Hepatocyte (in vitro differentiated cells): ENCODE measurements around the gene ANK2. TPM values are rescaled to one million over a fixed set of nuclear protein-coding genes. Genes with fewer than 3 reads are reported as not detected.

ENCODE experiments used
- DNase-seq: peaks from one replicate; pipeline ENCODE4 v3.0.0-alpha.2; 2016; ENCODE audit warnings: low spot score
- H2AFZ ChIP-seq: fragments of 200-600 bp; sonication (generic); 2 replicates; pipeline ENCODE4 v1.6.0; 2016; ENCODE audit warnings: antibody characterized with exemption, mild to moderate bottlenecking
- H3K27ac ChIP-seq: fragments of 200-600 bp; sonication (generic); 2 replicates; pipeline ENCODE4 v1.5.1; 2016; ENCODE audit warnings: mild to moderate bottlenecking
- H3K27me3 ChIP-seq: fragments of 200-600 bp; sonication (generic); 2 replicates; pipeline ENCODE4 v1.6.1; 2016
- H3K36me3 ChIP-seq: fragments of 200-600 bp; sonication (generic); replicated peaks from 2 replicates; pipeline ENCODE4 v1.5.1; 2016; ENCODE audit warnings: low read depth; ENCODE audit not compliant: insufficient read depth
- H3K4me1 ChIP-seq: fragments of 200-600 bp; sonication (generic); 2 replicates; pipeline ENCODE4 v1.5.1; 2016; ENCODE audit warnings: mild to moderate bottlenecking, moderate library complexity; ENCODE audit not compliant: insufficient read depth
- H3K4me2 ChIP-seq: fragments of 200-600 bp; sonication (generic); 2 replicates; pipeline ENCODE4 v1.6.0; 2016
- H3K4me3 ChIP-seq: fragments of 200-600 bp; sonication (generic); 2 replicates; pipeline ENCODE4 v1.5.1; 2016; ENCODE audit warnings: mild to moderate bottlenecking
- H3K79me2 ChIP-seq: fragments of 200-600 bp; sonication (generic); 2 replicates; pipeline ENCODE4 v1.6.0; 2017; ENCODE audit warnings: mild to moderate bottlenecking
- H3K9me2 ChIP-seq: fragments of 200-600 bp; sonication (generic); replicated peaks from 2 replicates; pipeline ENCODE4 v1.6.0; 2017; ENCODE audit warnings: mild to moderate bottlenecking; ENCODE audit not compliant: insufficient read depth
- H3K9me3 ChIP-seq: fragments of 200-600 bp; sonication (generic); 2 replicates; pipeline ENCODE4 v1.5.1; 2016; ENCODE audit warnings: low read depth, mild to moderate bottlenecking
- H4K20me1 ChIP-seq: fragments of 200-600 bp; sonication (generic); 2 replicates; pipeline ENCODE4 v1.6.0; 2016; ENCODE audit warnings: mild to moderate bottlenecking; ENCODE audit not compliant: insufficient read depth, poor library complexity, severe bottlenecking
- CTCF ChIP-seq: fragments of 200-600 bp; sonication (generic); IDR thresholded peaks from 2 replicates; pipeline ENCODE4 v1.5.1; 2016; ENCODE audit warnings: antibody characterized with exemption, mild to moderate bottlenecking; ENCODE audit not compliant: poor library complexity
- EZH2 ChIP-seq: fragments of 200-600 bp; sonication (generic); IDR thresholded peaks from 2 replicates; pipeline ENCODE4 v1.6.1; 2016; ENCODE audit warnings: antibody characterized with exemption, mild to moderate bottlenecking, borderline replicate concordance
- EZH2phosphoT487 ChIP-seq: fragments of 200-600 bp; sonication (generic); IDR thresholded peaks from one replicate; pipeline ENCODE4 v1.6.1; 2018; ENCODE audit warnings: antibody characterized with exemption, mild to moderate bottlenecking, low read depth, moderate library complexity; ENCODE audit not compliant: unreplicated experiment, severe bottlenecking
- WGBS: methylation state at CpG from one replicate; pipeline ENCODE4 v1.1.6; 2016; ENCODE audit warnings: low lambda C conversion rate; ENCODE audit errors: missing lambda C conversion rate; 5-methylcytosine and 5-hydroxymethylcytosine counted together
- polyA plus RNA-seq: library from polyadenylated mRNA; unstranded; fragments of >200 nt; fragmentation: Nextera tagmentation; extraction: Ambion mirVana; gene quantifications from 2 replicates; pipeline ENCODE4 v1.2.1, GENCODE V29; 2016
- total RNA-seq: library from RNA; depleted of rRNA; stranded (reverse); fragments of >200 nt; gene quantifications from 2 replicates; pipeline ENCODE4 v1.2.3, GENCODE V29; 2014

ANK2 gene
- total and polyA plus RNA-seq, 2 experiments from 2014 or later = 3.6 to 17.5 TPM

- no peak overlapping the region for H3K27ac ChIP-seq
- no peaks in the 10 kb centered on the region for H3K4me1 ChIP-seq
- TF ChIP-seq EZH2 (no peak), EZH2phosphoT487 (no peak), CTCF (no peak)
- no peak overlapping the region for H2AFZ ChIP-seq
- no peak overlapping the region for H3K4me3 ChIP-seq
- H4K20me1 ChIP-seq = no peaks in the 10 kb centered on the region
- DNase-seq = no peak
- 95% methylated on average over 2 of the region's 2 CpGs for WGBS
- no peaks in the 10 kb centered on the region for H3K27me3 ChIP-seq
- H3K4me2 ChIP-seq = no peak overlapping the region
- H3K9me2 ChIP-seq = no peaks in the 10 kb centered on the region
- no peaks in the 10 kb centered on the region for H3K36me3 ChIP-seq
- no peaks in the 10 kb centered on the region for H3K79me2 ChIP-seq
- H3K9me3 ChIP-seq = no peaks in the 10 kb centered on the region
Measured at GRCh38 chr4:113311047-113311446, 261.6 kb downstream of the ANK2 start.

- Histone ChIP-seq H2AFZ (no peak overlapping the region), H3K4me1 (no peaks in the 10 kb centered on the region), H3K36me3 (no peaks in the 10 kb centered on the region), H3K27ac (no peak overlapping the region), H3K9me3 (no peaks in the 10 kb centered on the region), H3K27me3 (no peaks in the 10 kb centered on the region), H3K4me2 (no peak overlapping the region), H3K4me3 (no peak overlapping the region), H4K20me1 (no peaks in the 10 kb centered on the region), H3K79me2 (no peaks in the 10 kb centered on the region), H3K9me2 (no peaks in the 10 kb centered on the region)
- 73% methylated on average over 3 of the region's 3 CpGs for WGBS
- DNase-seq = no peak
- TF ChIP-seq EZH2 = no peak
- no peak for TF ChIP-seq CTCF
- no peak for TF ChIP-seq EZH2phosphoT487
Measured at GRCh38 chr4:113312529-113312928, 263.1 kb downstream of the ANK2 start.

- Histone ChIP-seq H2AFZ (no peak overlapping the region), H3K27me3 (no peaks in the 10 kb centered on the region), H3K9me2 (no peaks in the 10 kb centered on the region), H3K27ac (no peak overlapping the region), H3K9me3 (no peaks in the 10 kb centered on the region), H3K4me3 (no peak overlapping the region), H3K4me1 (no peaks in the 10 kb centered on the region), H3K36me3 (no peaks in the 10 kb centered on the region), H4K20me1 (no peaks in the 10 kb centered on the region), H3K79me2 (no peaks in the 10 kb centered on the region), H3K4me2 (no peak overlapping the region)
- TF ChIP-seq EZH2phosphoT487 (no peak), EZH2 (no peak), CTCF (no peak)
- DNase-seq = no peak
- 94% methylated on average over 3 of the region's 3 CpGs for WGBS
Measured at GRCh38 chr4:113314426-113314825, 265.0 kb downstream of the ANK2 start.

GRCh38 chr4:113316879-113317278, 267.4 kb downstream of the ANK2 start:
- Histone ChIP-seq H2AFZ (no peak overlapping the region), H3K4me3 (no peak overlapping the region), H3K4me1 (no peaks in the 10 kb centered on the region), H4K20me1 (no peaks in the 10 kb centered on the region), H3K9me2 (no peaks in the 10 kb centered on the region), H3K79me2 (no peaks in the 10 kb centered on the region), H3K27me3 (no peaks in the 10 kb centered on the region), H3K4me2 (no peak overlapping the region), H3K9me3 (no peaks in the 10 kb centered on the region), H3K27ac (no peak overlapping the region), H3K36me3 (no peaks in the 10 kb centered on the region)
- WGBS = 82% methylated on average over 4 of the region's 4 CpGs
- no peak for DNase-seq
- no peak for TF ChIP-seq EZH2phosphoT487
- no peak for TF ChIP-seq EZH2
- TF ChIP-seq CTCF = no peak
